OCI-LY7 (cell line): ENCODE measurements around the gene FUT8. TPM values are rescaled to one million over a fixed set of nuclear protein-coding genes. Genes with fewer than 3 reads are reported as not detected.

Experiments
- BruUV-seq: library from RNA; stranded (reverse); fragments of 400-500 nt; replicated peaks from 2 replicates; lab custom pipeline; 2021; lab: Mats Ljungman, UMichigan
- CTCF ChIA-PET: fragments of 300-600 bp; sonication (Branson Sonifier 250); formaldehyde crosslinking; loops from one replicate; lab custom pipeline; 2022; ENCODE audit warnings: antibody characterized with exemption; ENCODE audit not compliant: unreplicated experiment; lab: Charles Lee
- POLR2A ChIA-PET: fragments of 300-600 bp; sonication (Branson Sonifier 250); formaldehyde crosslinking; loops from one replicate; lab custom pipeline; 2022; ENCODE audit warnings: antibody characterized with exemption; lab: Charles Lee
- DNase-seq: peaks from one replicate; pipeline ENCODE4 v3.0.0-alpha.2; 2015; ENCODE audit warnings: low spot score
- H2AFZ ChIP-seq: fragments of 200-600 bp; sonication (generic), shearing (Covaris generic); 2 replicates; pipeline ENCODE4 v1.6.1; 2014; ENCODE audit warnings: mild to moderate bottlenecking, antibody characterized with exemption, low read length, moderate library complexity
- H3K27ac ChIP-seq: fragments of 200-600 bp; sonication (generic); 2 replicates; pipeline ENCODE4 v1.5.1; 2014; ENCODE audit warnings: mixed run types, low read depth, mild to moderate bottlenecking, moderate library complexity, low read length, inconsistent platforms; ENCODE audit not compliant: poor library complexity, severe bottlenecking
- H3K36me3 ChIP-seq: fragments of 200-600 bp; sonication (generic); 2 replicates; pipeline ENCODE4 v1.6.1; 2014; ENCODE audit warnings: mild to moderate bottlenecking, antibody characterized with exemption, low read length, moderate library complexity, mixed read lengths; ENCODE audit not compliant: insufficient read depth
- H3K4me1 ChIP-seq: fragments of 200-600 bp; sonication (generic); 2 replicates; pipeline ENCODE4 v1.5.1; 2014; ENCODE audit warnings: mild to moderate bottlenecking, low read length; ENCODE audit not compliant: insufficient read depth, poor library complexity, severe bottlenecking
- H3K4me2 ChIP-seq: fragments of 200-600 bp; sonication (generic); 2 replicates; pipeline ENCODE4 v1.6.1; 2014; ENCODE audit warnings: mild to moderate bottlenecking, low read length
- H3K4me3 ChIP-seq: fragments of 200-600 bp; sonication (generic); 2 replicates; pipeline ENCODE4 v1.5.1; 2014; ENCODE audit warnings: mild to moderate bottlenecking, low read depth, low read length; ENCODE audit not compliant: poor library complexity, severe bottlenecking
- H3K79me2 ChIP-seq: fragments of 200-600 bp; sonication (generic); 2 replicates; pipeline ENCODE4 v1.6.1; 2016; ENCODE audit warnings: low read depth, mild to moderate bottlenecking, low read length, moderate library complexity, mixed read lengths; ENCODE audit not compliant: insufficient read depth
- H3K9me2 ChIP-seq: fragments of 200-600 bp; sonication (generic); 2 replicates; pipeline ENCODE4 v1.6.1; 2016; ENCODE audit warnings: mild to moderate bottlenecking, low read length, mixed read lengths; ENCODE audit not compliant: insufficient read depth
- H3K9me3 ChIP-seq: fragments of 200-600 bp; sonication (generic); 2 replicates; pipeline ENCODE4 v1.6.1; 2014; ENCODE audit warnings: mild to moderate bottlenecking, mixed run types, low read length, mixed read lengths
- H4K20me1 ChIP-seq: fragments of 200-600 bp; sonication (generic); 2 replicates; pipeline ENCODE4 v1.6.1; 2014; ENCODE audit warnings: mild to moderate bottlenecking, antibody characterized with exemption, low read length, moderate library complexity, mixed read lengths; ENCODE audit not compliant: insufficient read depth
- CTCF ChIP-seq: fragments of 200-600 bp; sonication (generic); conservative IDR thresholded peaks from 2 replicates; pipeline ENCODE4 v1.5.1; 2014; ENCODE audit warnings: mild to moderate bottlenecking, antibody characterized with exemption, low read length, moderate library complexity, mixed read lengths
- EZH2phosphoT487 ChIP-seq: fragments of 200-600 bp; sonication (generic); IDR thresholded peaks from 2 replicates; pipeline ENCODE4 v1.6.1; 2018; ENCODE audit warnings: low read depth, borderline replicate concordance, mild to moderate bottlenecking, mixed run types, antibody characterized with exemption, low read length, moderate library complexity, mixed read lengths
- intact Hi-C: fragments of 100-400 bp; cut with micrococcal nuclease; formaldehyde crosslinking; loops from one replicate; pipeline ENCODE4 v1.10.0; 2022; ENCODE audit not compliant: unreplicated experiment
- total RNA-seq, 2 experiments: library from RNA; depleted of rRNA in 1 of 2; stranded (reverse); fragments of >200 nt in 1 of 2; shearing (Covaris generic) in 1 of 2; gene quantifications; 2 replicates each; pipeline ENCODE4 v1.2.3, GENCODE V29; 2014 to 2022

The FUT8 gene
- total RNA-seq, 2 experiments from 2014 or later: 90.3 to 174 TPM

GRCh38 chr14:65491274-65491673, 78.7 kb downstream of the FUT8 start:
- H2AFZ ChIP-seq: no peak overlapping the region
- no peak overlapping the region for H3K27ac ChIP-seq
- peaks cover 6% of the 10 kb centered on the region; the same call in 1 of the 2 replicates for H4K20me1 ChIP-seq
- peaks cover 84% of the 10 kb centered on the region for H3K36me3 ChIP-seq
- no peak for DNase-seq
- no peak for TF ChIP-seq EZH2phosphoT487
- TF ChIP-seq CTCF: no peak
- H3K9me3 ChIP-seq: peaks cover 36% of the 10 kb centered on the region; the same call in 1 of the 2 replicates
- peaks cover 100% of the 10 kb centered on the region for H3K79me2 ChIP-seq
- no peak overlapping the region for H3K4me3 ChIP-seq
- intact Hi-C loops: no loop called here
- H3K9me2 ChIP-seq: no peaks in the 10 kb centered on the region
- BruUV-seq: no TSS peak
- no peak overlapping the region for H3K4me2 ChIP-seq
- ChIA-PET CTCF (no interaction called here), POLR2A (interaction anchor here (0.6 to 2.9 kb wide), 9 partner anchors 8 to 44 kb away, joined by 3 to 16 read pairs (median 5); no protein-coding TSS in a partner anchor)
- peaks cover 34% of the 10 kb centered on the region for H3K4me1 ChIP-seq

- POLR2A ChIA-PET: interaction anchor here (0.5 to 2.9 kb wide), 12 partner anchors 9 to 166 kb away, joined by 3 to 16 read pairs (median 4); no protein-coding TSS in a partner anchor
- intact Hi-C loops: no loop called here
- TF ChIP-seq EZH2phosphoT487 (no peak), CTCF (no peak)
- H3K4me2 ChIP-seq: no peak overlapping the region
- peaks cover 34% of the 10 kb centered on the region for H3K4me1 ChIP-seq
- peaks cover 85% of the 10 kb centered on the region for H3K36me3 ChIP-seq
- H3K79me2 ChIP-seq: peaks cover 100% of the 10 kb centered on the region
- no peak overlapping the region for H2AFZ ChIP-seq
- H3K4me3 ChIP-seq: no peak overlapping the region
- peaks cover 45% of the 10 kb centered on the region; the same call in 1 of the 2 replicates for H3K9me3 ChIP-seq
- H4K20me1 ChIP-seq: no peaks in the 10 kb centered on the region; the same call in 1 of the 2 replicates
- no peaks in the 10 kb centered on the region for H3K9me2 ChIP-seq
- no peak overlapping the region for H3K27ac ChIP-seq
- CTCF ChIA-PET: no interaction called here
- DNase-seq: peak; percentile 43
- no TSS peak for BruUV-seq
Measured at GRCh38 chr14:65492266-65492665, 79.7 kb downstream of the FUT8 start.

- no peak for DNase-seq
- ChIA-PET CTCF (no interaction called here), POLR2A (interaction anchor here (0.7 kb wide), 2 partner anchors 16 to 56 kb away, joined by 3 read pairs; no protein-coding TSS in a partner anchor)
- H2AFZ ChIP-seq: no peak overlapping the region
- peaks cover 100% of the 10 kb centered on the region for H3K79me2 ChIP-seq
- H3K27ac ChIP-seq: no peak overlapping the region
- peaks cover 20% of the 10 kb centered on the region for H3K4me1 ChIP-seq
- H3K36me3 ChIP-seq: peaks cover 89% of the 10 kb centered on the region
- H4K20me1 ChIP-seq: no peaks in the 10 kb centered on the region
- peaks cover 39% of the 10 kb centered on the region; the same call in 1 of the 2 replicates for H3K9me3 ChIP-seq
- H3K4me3 ChIP-seq: no peak overlapping the region
- no peaks in the 10 kb centered on the region for H3K9me2 ChIP-seq
- TF ChIP-seq CTCF: no peak
- no peak for TF ChIP-seq EZH2phosphoT487
- no TSS peak for BruUV-seq
- H3K4me2 ChIP-seq: no peak overlapping the region
- intact Hi-C loops: no loop called here
Measured at GRCh38 chr14:65495196-65495595, 82.7 kb downstream of the FUT8 start.
